Gastrocnemius medialis (tissue), 4 donors: ENCODE results near the gene MDFIC2. TPM values are rescaled to one million over a fixed set of nuclear protein-coding genes. Genes with fewer than 3 reads are reported as not detected.

Experiments used
- ATAC-seq, 2 donors: fragments of 150-250 bp; one replicate each; pipeline ENCODE4 v1.9.1; 2016
- DNase-seq, 2 donors: peaks; one replicate each; pipeline ENCODE4 v3.0.0-alpha.2; 2019
- H3K27ac ChIP-seq, 4 donors: fragments of 200-600 bp; sonication (generic); 1 replicate in 1 of 4; 2 replicates in 3 of 4; pipeline ENCODE4 v1.5.1; 2016 to 2018; ENCODE audit warnings: mild to moderate bottlenecking in 2 of 4, moderate library complexity in 1 of 4
- H3K27me3 ChIP-seq, 3 donors: fragments of 200-600 bp; sonication (generic) in 2 of 3; 1 replicate in 1 of 3; 2 replicates in 2 of 3; pipeline versions ENCODE4 v1.5.1 to v1.6.0; 2016 to 2019; ENCODE audit warnings: mild to moderate bottlenecking in 1 of 3, moderate library complexity in 1 of 3
- H3K36me3 ChIP-seq, 2 donors: fragments of 200-600 bp; sonication (generic) in 1 of 2; one replicate each; pipeline ENCODE4 v1.5.1; 2017 to 2018
- H3K4me1 ChIP-seq, 2 donors: fragments of 200-600 bp; sonication (generic) in 1 of 2; one replicate each; pipeline ENCODE4 v1.5.1; 2016 to 2017; ENCODE audit warnings: mild to moderate bottlenecking in 2 of 2
- H3K4me3 ChIP-seq, 4 donors: fragments of 200-600 bp; sonication (generic) in 3 of 4; 1 replicate in 1 of 4; 2 replicates in 3 of 4; pipeline ENCODE4 v1.5.1; 2016 to 2019; ENCODE audit warnings: mild to moderate bottlenecking in 2 of 4
- H3K9me3 ChIP-seq, 3 donors: fragments of 200-600 bp; sonication (generic) in 2 of 3; 1 replicate in 1 of 3; 2 replicates in 2 of 3; pipeline ENCODE4 v1.5.1; 2016 to 2019
- CTCF ChIP-seq, 5 experiments: fragments of 450-650 bp in 3 of 5; fragments of 200-600 bp in 2 of 5; sonication (generic) in 2 of 5; IDR thresholded peaks in 4 of 5; conservative IDR thresholded peaks in 1 of 5; 1 replicate in 4 of 5; 2 replicates in 1 of 5; pipeline ENCODE4 v1.5.1; 2016 to 2019; ENCODE audit warnings: antibody characterized with exemption in 5 of 5, mild to moderate bottlenecking in 3 of 5, moderate library complexity in 3 of 5
- POLR2A ChIP-seq, 2 donors: fragments of 450-650 bp; IDR thresholded peaks; one replicate each; pipeline ENCODE4 v1.6.1; 2017; ENCODE audit warnings: antibody characterized with exemption in 2 of 2, mild to moderate bottlenecking in 2 of 2, moderate library complexity in 2 of 2
- in situ Hi-C, 4 donors: fragments of 200-750 bp; cut with MboI; loops; one replicate each; pipeline versions ENCODE4 v1.15.0 to v1.8.0; 2017; ENCODE audit warnings: low sequenced_read_pairs in 4 of 4
- intact Hi-C: fragments of 100-400 bp; cut with DNase I; formaldehyde crosslinking; loops from one replicate; pipeline ENCODE4 v1.15.1; 2023; ENCODE audit warnings: low total_unique reads
- total RNA-seq, 4 donors: library from RNA; depleted of rRNA; stranded (reverse); fragments of >200 nt; gene quantifications; one replicate each; pipeline versions ENCODE4 v1.1.0 to v1.2.3, GENCODE V29; 2016

Gene MDFIC2
- total RNA-seq, 4 donors from 2014 or later = not detected

- Histone ChIP-seq H3K4me1 (no peaks in the 10 kb centered on the region), H3K27ac (no peak overlapping the region), H3K36me3 (no peaks in the 10 kb centered on the region), H3K4me3 (no peak overlapping the region), H3K27me3 (no peaks in the 10 kb centered on the region), H3K9me3 (no peaks in the 10 kb centered on the region)
- in situ Hi-C loops (no loop called here), intact Hi-C loops (no loop called here)
- TF ChIP-seq CTCF (IDR thresholded peaks at IDR 0.05 in 4 of 5, conservative IDR thresholded peaks at IDR 0.05 in 1 of 5) (no peak), POLR2A (IDR thresholded peaks at IDR 0.05) (no peak)
- no peak for DNase-seq
- no peak for ATAC-seq
These were observed 134.4 kb downstream of the MDFIC2 start for GRCh38 chr3:70177881-70178645.

- H3K36me3 ChIP-seq = no peaks in the 10 kb centered on the region
- no peaks in the 10 kb centered on the region for H3K9me3 ChIP-seq
- H3K27me3 ChIP-seq = no peaks in the 10 kb centered on the region
- H3K4me1 ChIP-seq = no peaks in the 10 kb centered on the region
- intact Hi-C loops = no loop called here
- no peak for ATAC-seq
- no peak for DNase-seq
- in situ Hi-C loops = no loop called here
- H3K27ac ChIP-seq = no peak overlapping the region
- no peak overlapping the region for H3K4me3 ChIP-seq
- TF ChIP-seq CTCF (IDR thresholded peaks at IDR 0.05 in 4 of 5, conservative IDR thresholded peaks at IDR 0.05 in 1 of 5) (no peak), POLR2A (IDR thresholded peaks at IDR 0.05) (no peak)
These were observed 136.2 kb downstream of the MDFIC2 start for GRCh38 chr3:70176224-70176623.

- Histone ChIP-seq H3K4me3 (no peak overlapping the region), H3K27me3 (no peaks in the 10 kb centered on the region), H3K36me3 (no peaks in the 10 kb centered on the region), H3K4me1 (no peaks in the 10 kb centered on the region), H3K27ac (no peak overlapping the region), H3K9me3 (no peaks in the 10 kb centered on the region)
- intact Hi-C loops = no loop called here
- in situ Hi-C loops = no loop called here
- no peak for DNase-seq
- TF ChIP-seq CTCF (IDR thresholded peaks at IDR 0.05 in 4 of 5, conservative IDR thresholded peaks at IDR 0.05 in 1 of 5) (no peak), POLR2A (IDR thresholded peaks at IDR 0.05) (no peak)
- no peak for ATAC-seq
These were observed 155.6 kb downstream of the MDFIC2 start for GRCh38 chr3:70156808-70157207.

- DNase-seq = no peak
- Histone ChIP-seq H3K27me3 (no peaks in the 10 kb centered on the region), H3K9me3 (no peaks in the 10 kb centered on the region), H3K36me3 (no peaks in the 10 kb centered on the region), H3K27ac (no peak overlapping the region), H3K4me1 (no peaks in the 10 kb centered on the region), H3K4me3 (no peak overlapping the region)
- no peak for TF ChIP-seq POLR2A (IDR thresholded peaks at IDR 0.05)
- no peak for TF ChIP-seq CTCF (IDR thresholded peaks at IDR 0.05 in 4 of 5, conservative IDR thresholded peaks at IDR 0.05 in 1 of 5)
- no peak for ATAC-seq
- intact Hi-C loops = no loop called here
- in situ Hi-C loops = no loop called here
These were observed 161.8 kb downstream of the MDFIC2 start for GRCh38 chr3:70150599-70150998.
